Pancreas (tissue), 10 donors: ENCODE data around the gene NCAPH2. TPM values are rescaled to one million over a fixed set of nuclear protein-coding genes. Genes with fewer than 3 reads are reported as not detected.

ENCODE experiments used
- ATAC-seq, 4 donors: fragments of 200-7000 bp; cut with Tn5 transposase; one replicate each; pipeline versions ENCODE4 v1.8.0 to v1.9.1; 2020; ENCODE audit warnings: mild to moderate bottlenecking in 4 of 4, moderate library complexity in 4 of 4
- DNase-seq, 6 donors: peaks; one replicate each; pipeline ENCODE4 v3.0.0-alpha.2; 2020
- FAIRE-seq: peaks from 2 replicates; lab custom pipeline; 2012; peaks lifted over from hg19 to GRCh38; lab: Jason Lieb, UNC
- H3K27ac ChIP-seq, 4 donors: fragments of 200-600 bp; sonication (generic); 1 replicate in 3 of 4; 2 replicates in 1 of 4; pipeline versions ENCODE4 v1.5.0 to v1.8.0; 2020
- H3K27me3 ChIP-seq, 4 donors: fragments of 200-600 bp; one replicate each; pipeline ENCODE4 v1.8.0; 2021
- H3K36me3 ChIP-seq, 3 donors: fragments of 200-600 bp; sonication (generic) in 1 of 3; one replicate each; pipeline versions ENCODE4 v1.5.0 to v1.8.0; 2020 to 2021
- H3K4me1 ChIP-seq, 3 donors: fragments of 200-600 bp; one replicate each; pipeline ENCODE4 v1.8.0; 2021
- H3K4me3 ChIP-seq, 4 donors: fragments of 200-600 bp; sonication (generic) in 2 of 4; one replicate each; pipeline versions ENCODE4 v1.5.0 to v1.8.0; 2020 to 2021
- H3K9me3 ChIP-seq, 4 donors: fragments of 200-600 bp; one replicate each; pipeline ENCODE4 v1.8.0; 2021
- WGBS, 2 donors: extraction: QIAGEN DNeasy Blood & Tissue Kit; methylation state at CpG; one replicate each; pipeline ENCODE4 v1.1.7; 2013; 5-methylcytosine and 5-hydroxymethylcytosine counted together
- intact Hi-C, 3 donors: fragments of 100-400 bp; cut with DNase I; formaldehyde crosslinking; loops; one replicate each; pipeline versions ENCODE4 v1.11.1 to v1.14.2; 2022
- polyA plus RNA-seq, 2 donors: library from polyadenylated mRNA; stranded (reverse); fragments of 200-250 nt; gene quantifications; one replicate each; pipeline ENCODE4 v1.2.3, GENCODE V29; 2013
- total RNA-seq, 6 donors: library from RNA; stranded (reverse); fragmentation: NEBNext Ultra II Directional in 4 of 6; extraction: Animal tissue kit (Norgen Biotek cat#: 25700) in 4 of 6; gene quantifications; one replicate each; pipeline versions ENCODE4 v1.2.1 to v1.2.4, GENCODE V29; 2021 to 2023
- TF ChIP-seq, protein P1 (sequence below), 4 donors: fragments of 200-600 bp; sonication (generic) in 3 of 4; IDR thresholded peaks; one replicate each; pipeline versions ENCODE4 v1.5.0 to v1.8.0; 2021; ENCODE audit warnings: antibody characterized with exemption in 4 of 4
- donor health status: healthy with polysubstance abuse.
- donor health status: DM: no; HTN: no; CAD: no; lungs with moderate emphysema.
- donor health status: DM: no; HTN: no; CAD: no.
- donor health status: control.
- donor health status: control.
- donor health status: Bipolar disorder and iron deficiency.
- donor health status: DM: yes; HTN: yes; CAD: no.
- donor health status: DM: no; HTN: no; CAD: no.
- donor health status: DM: no; HTN: no; CAD: no.
- donor health status: DM: yes; HTN: yes; CAD: no.

The NCAPH2 gene
- total and polyA plus RNA-seq, 8 donors, result 15.9 to 70.1 (median 24.2) TPM

DNA sequence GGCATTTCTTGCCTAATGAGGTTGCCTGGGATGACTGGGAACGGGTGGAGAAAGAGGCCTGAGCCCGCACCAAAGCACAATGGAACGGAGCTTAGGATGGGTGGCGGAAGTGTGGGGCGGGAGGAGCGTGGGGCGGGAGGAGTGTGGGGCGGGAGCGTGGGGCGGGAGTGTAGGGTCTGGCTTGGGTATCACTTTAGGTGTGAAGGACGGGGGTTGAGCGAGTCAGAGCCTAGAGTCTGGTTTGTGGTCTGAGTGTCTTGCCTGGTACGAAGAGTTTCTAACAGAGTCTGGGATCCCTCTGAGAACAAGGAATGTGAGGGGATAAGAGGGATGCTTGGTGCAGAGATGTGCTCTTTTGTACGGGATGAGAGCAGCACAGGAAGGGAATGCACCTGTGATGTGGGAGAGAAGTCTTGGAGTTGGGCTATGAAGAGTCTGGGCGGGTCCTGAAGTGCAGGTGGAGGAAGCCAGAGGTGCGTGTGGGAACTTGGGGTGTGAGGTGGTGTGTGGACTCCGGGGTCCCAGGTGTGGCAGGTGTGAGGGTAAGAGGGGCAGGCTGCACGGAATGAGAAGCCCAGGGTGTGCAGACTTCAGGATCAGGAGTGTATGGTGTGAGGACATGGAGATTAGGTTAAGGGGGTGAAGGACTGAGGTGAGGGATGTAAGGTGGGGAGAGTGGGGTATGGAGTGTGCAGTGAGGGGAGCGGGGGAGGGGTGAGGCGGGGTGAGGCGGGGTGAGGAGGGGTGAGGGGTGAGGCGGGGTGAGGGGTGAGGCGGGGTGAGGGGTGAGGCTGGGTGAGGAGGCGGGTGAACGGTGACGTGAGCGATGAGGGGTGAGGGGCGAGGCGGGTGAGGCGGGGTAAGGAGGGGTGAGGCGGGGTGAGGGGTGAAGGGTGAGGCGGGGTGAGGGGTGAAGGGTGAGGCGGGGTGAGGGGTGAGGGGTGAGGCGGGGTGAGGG is 53.7 kb downstream of the NCAPH2 start:
- TF ChIP-seq, protein P1, sequence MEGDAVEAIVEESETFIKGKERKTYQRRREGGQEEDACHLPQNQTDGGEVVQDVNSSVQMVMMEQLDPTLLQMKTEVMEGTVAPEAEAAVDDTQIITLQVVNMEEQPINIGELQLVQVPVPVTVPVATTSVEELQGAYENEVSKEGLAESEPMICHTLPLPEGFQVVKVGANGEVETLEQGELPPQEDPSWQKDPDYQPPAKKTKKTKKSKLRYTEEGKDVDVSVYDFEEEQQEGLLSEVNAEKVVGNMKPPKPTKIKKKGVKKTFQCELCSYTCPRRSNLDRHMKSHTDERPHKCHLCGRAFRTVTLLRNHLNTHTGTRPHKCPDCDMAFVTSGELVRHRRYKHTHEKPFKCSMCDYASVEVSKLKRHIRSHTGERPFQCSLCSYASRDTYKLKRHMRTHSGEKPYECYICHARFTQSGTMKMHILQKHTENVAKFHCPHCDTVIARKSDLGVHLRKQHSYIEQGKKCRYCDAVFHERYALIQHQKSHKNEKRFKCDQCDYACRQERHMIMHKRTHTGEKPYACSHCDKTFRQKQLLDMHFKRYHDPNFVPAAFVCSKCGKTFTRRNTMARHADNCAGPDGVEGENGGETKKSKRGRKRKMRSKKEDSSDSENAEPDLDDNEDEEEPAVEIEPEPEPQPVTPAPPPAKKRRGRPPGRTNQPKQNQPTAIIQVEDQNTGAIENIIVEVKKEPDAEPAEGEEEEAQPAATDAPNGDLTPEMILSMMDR (IDR thresholded peaks at IDR 0.05), result no peak
- FAIRE-seq (no peak), DNase-seq (peak in 3 of 6 donors; percentile 28 to 72 (median 47)), ATAC-seq (no peak)
- no peaks in the 10 kb centered on the region for H3K36me3 ChIP-seq
- intact Hi-C loops, result no loop called here
- 74 to 78% methylated on average over 24 to 30 of the region's 34 CpGs for WGBS, 2 donors
- no peak overlapping the region for H3K27ac ChIP-seq
- H3K9me3 ChIP-seq, result no peaks in the 10 kb centered on the region
- H3K4me3 ChIP-seq, result no peak overlapping the region
- H3K27me3 ChIP-seq, result no peaks in the 10 kb centered on the region
- H3K4me1 ChIP-seq, result peaks cover 0 to 3% (median 0%) of the 10 kb centered on the region in 3 donors

DNA sequence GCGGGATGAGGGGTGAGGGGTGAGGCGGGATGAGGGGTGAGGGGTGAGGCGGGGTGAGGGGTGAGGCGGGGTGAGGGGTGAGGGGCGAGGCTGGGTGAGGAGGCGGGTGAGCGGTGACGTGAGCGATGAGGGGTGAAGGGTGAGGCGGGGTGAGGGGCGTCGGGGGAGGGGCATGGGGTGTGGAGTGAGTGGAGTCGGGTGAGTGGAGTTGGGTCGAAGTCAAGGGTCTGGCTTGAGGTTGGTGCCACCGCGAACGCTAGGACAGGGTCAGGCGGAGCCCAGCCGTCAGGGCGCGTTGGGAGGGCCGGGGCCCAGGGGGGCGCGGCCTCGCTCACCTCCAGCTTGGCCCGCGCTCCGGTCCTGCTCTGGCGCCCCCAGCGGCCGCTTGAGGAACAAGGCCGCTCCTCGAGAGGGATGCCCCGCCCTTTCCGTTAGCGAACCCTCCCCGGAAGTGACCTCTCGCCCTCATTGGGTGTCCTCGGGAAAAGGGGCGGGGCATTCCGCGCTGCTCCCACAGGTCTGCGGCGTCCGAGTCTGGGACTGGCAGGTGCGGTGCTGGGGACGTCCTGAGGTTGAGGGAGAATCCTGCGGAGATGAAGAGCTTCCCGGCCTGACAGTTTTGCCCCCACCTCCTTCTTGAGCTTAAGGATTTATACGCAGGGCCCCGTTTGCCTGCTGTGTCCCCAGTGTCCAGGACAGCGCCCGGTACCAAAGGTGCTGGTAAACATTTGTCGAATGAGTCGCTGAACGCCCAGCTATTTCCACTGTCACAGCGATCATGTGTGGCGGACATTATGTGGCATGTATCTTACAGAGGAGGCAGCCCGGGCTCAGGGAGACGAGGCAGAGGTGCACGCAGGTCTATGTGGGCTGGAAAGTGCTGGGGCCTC is 54.7 kb downstream of the NCAPH2 start, which contains the start of gene SYCE3:
Gene SYCE3, minus strand, starts transcription at position 397 of the 890 bp plus-strand sequence. CDS start 6,514 bp downstream, outside the sequence.
- Histone ChIP-seq H3K4me1 (peaks cover 0 to 3% (median 0%) of the 10 kb centered on the region in 3 donors), H3K4me3 (peak within 1 kb of the TSS; percentile 25 to 70 (median 36)), H3K36me3 (no peaks in the 10 kb centered on the region), H3K9me3 (no peaks in the 10 kb centered on the region), H3K27me3 (no peaks in the 10 kb centered on the region), H3K27ac (peak within 1 kb of the TSS; percentile 59 to 91 (median 82))
- intact Hi-C loops, result no loop called here
- 1 to 2% methylated on average over 55 to 60 of the region's 61 CpGs for WGBS, 2 donors
- TF ChIP-seq, protein P1 (IDR thresholded peaks at IDR 0.05), result peak; percentile 97 to 99 (median 98)
- peak; percentile 98 to 99 (median 98) for ATAC-seq
- DNase-seq, result peak; percentile 97 to 100 (median 98)
- no peak for FAIRE-seq

DNA sequence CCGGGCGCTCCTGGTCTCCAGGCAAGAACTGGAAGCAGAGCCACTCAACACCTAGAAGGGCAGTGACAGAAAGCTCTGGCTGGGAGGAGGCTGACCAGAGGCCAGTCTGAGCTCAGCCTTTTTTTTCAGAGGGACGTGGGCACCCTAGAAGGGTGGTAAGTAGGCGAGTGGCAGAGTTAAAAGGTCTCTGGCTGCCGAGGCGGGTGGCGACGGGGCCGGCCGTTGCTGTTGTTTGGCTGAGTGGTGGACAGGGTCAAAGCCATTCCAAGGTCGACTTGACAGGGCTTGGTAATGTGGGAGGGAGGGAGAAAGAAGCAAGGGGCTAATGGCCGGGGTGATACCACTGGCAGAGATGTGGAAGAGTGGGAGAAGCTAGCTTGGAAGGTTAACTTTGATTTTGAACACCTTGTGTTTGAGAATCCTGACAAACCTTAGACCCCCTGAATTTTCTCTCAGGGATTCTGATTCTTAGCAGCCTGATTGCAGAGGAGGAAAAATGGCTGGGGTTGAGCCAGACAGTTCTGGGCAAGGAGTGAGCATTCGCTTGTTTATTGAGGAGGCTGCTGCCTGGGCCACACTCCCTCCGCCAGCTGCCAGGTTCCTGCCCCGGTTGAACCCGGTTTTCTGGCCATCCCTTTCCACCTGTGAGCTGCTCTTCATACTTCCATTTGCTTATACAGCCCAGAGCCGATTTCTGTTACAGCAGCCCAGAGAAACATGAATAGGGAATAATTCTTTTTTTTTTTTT is 55.6 kb downstream of the NCAPH2 start:
- TF ChIP-seq, protein P1 (IDR thresholded peaks at IDR 0.05), result no peak
- intact Hi-C loops, result no loop called here
- Histone ChIP-seq H3K4me1 (peaks cover 0 to 5% (median 2%) of the 10 kb centered on the region in 3 donors), H3K27me3 (no peaks in the 10 kb centered on the region), H3K4me3 (peak overlapping the region; percentile 25 to 70 (median 36)), H3K27ac (peak overlapping the region; percentile 59 to 91 (median 82)), H3K36me3 (no peaks in the 10 kb centered on the region), H3K9me3 (no peaks in the 10 kb centered on the region)
- ATAC-seq (peak; percentile 20 to 39 (median 31)), DNase-seq (peak in 3 of 6 donors; percentile 41 to 65 (median 52)), FAIRE-seq (no peak)
- 7 to 10% methylated on average over 17 of the region's 17 CpGs for WGBS, 2 donors

DNA sequence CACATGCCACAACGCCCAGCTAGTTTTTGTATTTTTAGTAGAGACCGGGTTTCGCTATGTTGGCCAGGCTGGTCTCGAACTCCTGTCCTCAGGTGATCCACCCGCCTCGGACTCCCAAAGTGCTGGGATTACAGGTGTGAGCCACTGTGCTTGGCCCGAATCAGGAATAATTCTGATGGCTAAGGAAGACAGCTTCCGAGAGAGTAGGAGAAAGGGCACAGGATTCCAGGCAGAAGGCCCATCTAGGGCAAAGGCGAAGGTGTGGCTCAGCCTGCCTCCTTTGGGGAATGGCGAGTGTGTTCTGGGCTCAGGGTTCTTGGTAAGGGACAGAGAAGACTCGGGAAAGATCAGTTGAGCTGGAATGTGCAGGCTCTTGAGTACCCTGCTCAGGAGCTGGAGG is 56.3 kb downstream of the NCAPH2 start:
- 90 to 93% methylated on average over 11 of the region's 11 CpGs for WGBS, 2 donors
- no peaks in the 10 kb centered on the region for H3K36me3 ChIP-seq
- H3K9me3 ChIP-seq, result no peaks in the 10 kb centered on the region
- H3K4me1 ChIP-seq, result peaks cover 0 to 11% (median 6%) of the 10 kb centered on the region in 3 donors
- H3K27me3 ChIP-seq, result no peaks in the 10 kb centered on the region
- TF ChIP-seq, protein P1 (IDR thresholded peaks at IDR 0.05), result no peak
- intact Hi-C loops, result no loop called here
- H3K4me3 ChIP-seq, result peak overlapping the region in 1 of 4 donors; percentile 70
- peak in 1 of 6 donors; percentile 22 for DNase-seq
- no peak for FAIRE-seq
- no peak for ATAC-seq
- no peak overlapping the region for H3K27ac ChIP-seq
